Measurements from ENCODE around the gene VAPB. TPM values are rescaled to one million over a fixed set of nuclear protein-coding genes. Genes with fewer than 3 reads are reported as not detected.

The VAPB gene
- total RNA-seq, 1 experiment from 2014 or later: 65.1 TPM

DNA sequence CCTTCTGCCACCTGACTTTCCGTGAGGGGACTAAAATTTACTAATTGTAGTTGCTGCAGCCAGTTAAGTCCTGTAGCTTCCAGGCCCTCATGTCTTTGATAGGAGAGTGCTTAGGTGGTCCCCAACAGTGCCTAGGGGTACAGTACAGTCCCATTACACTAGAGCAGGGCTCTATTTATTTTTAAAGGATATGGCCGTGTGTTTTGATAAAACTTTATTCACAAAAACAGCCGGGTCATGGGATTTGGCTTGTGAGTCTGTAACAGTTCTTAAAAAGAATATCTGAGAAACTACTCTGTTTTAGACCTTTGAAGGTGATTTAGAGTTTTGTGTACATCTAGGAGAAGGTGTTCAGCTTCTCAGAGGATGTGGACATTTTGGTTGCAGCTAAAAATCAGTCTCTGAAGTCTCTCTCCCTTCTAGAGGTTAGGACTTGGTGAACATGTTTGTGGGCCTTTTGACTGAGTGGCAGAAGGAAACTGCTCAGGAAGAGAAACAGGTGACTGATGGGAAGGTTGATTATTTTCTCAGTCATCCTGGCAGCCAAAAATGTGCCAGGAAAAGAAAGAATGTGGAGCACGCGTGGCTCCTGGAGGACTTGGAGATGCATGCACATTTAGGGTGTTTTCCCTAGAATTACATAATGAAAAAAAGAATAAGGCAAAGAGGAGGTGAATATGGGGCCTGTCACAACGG, 57.4 kb downstream of the VAPB start:
- no peak for DNase-seq
- Histone ChIP-seq H3K27me3 (ENCODE audit: insufficient read depth, low read length) (no peaks in the 10 kb centered on the region), H3K23me2 (ENCODE audit: insufficient read length, low read depth, low read length, poor library complexity, severe bottlenecking) (no peaks in the 10 kb centered on the region), H3K4me2 (ENCODE audit: insufficient read depth, insufficient read length, low read length) (no peak overlapping the region), H3K56ac (ENCODE audit: insufficient read length, low read depth, low read length) (no peak overlapping the region), H4K8ac (replicated peaks; ENCODE audit: insufficient read length, low read depth, low read length) (no peak overlapping the region), H2BK15ac (ENCODE audit: low read depth, low read length) (no peak overlapping the region), H3K9me3 (ENCODE audit: control insufficient read depth, low read depth, low read length) (no peaks in the 10 kb centered on the region), H3K4ac (ENCODE audit: low read depth, low read length) (no peak overlapping the region), H3K14ac (ENCODE audit: insufficient read depth, low read length) (no peak overlapping the region), H3K23ac (ENCODE audit: insufficient read length, low read depth, low read length) (no peak overlapping the region), H3K4me1 (ENCODE audit: insufficient read depth, low read length) (0 out of 2 replicates have a peak, but pooled peaks cover 3% of the 10 kb centered on the region), H4K91ac (ENCODE audit: insufficient read length, low read depth, low read length) (no peak overlapping the region), H3K79me2 (ENCODE audit: insufficient read depth, low read length) (no peaks in the 10 kb centered on the region), H3K27ac (ENCODE audit: insufficient read length, low read depth, low read length) (no peak overlapping the region), H3K9ac (ENCODE audit: extremely low read depth, insufficient read length, low read length) (no peak overlapping the region), H2AFZ (ENCODE audit: low read length) (no peak overlapping the region), H3K18ac (ENCODE audit: insufficient read length, low read depth, low read length) (no peak overlapping the region), H4K5ac (ENCODE audit: insufficient read length, low read depth, low read length) (no peak overlapping the region), H3T11ph (ENCODE audit: low read length) (no peak overlapping the region), H2BK5ac (ENCODE audit: insufficient read length, low read length) (no peak overlapping the region), H2BK12ac (ENCODE audit: insufficient read length, low read depth, low read length) (no peak overlapping the region), H2BK20ac (ENCODE audit: low read depth, low read length, poor library complexity, severe bottlenecking) (no peak overlapping the region), H2BK120ac (ENCODE audit: low read depth, low read length, poor library complexity, severe bottlenecking) (no peak overlapping the region), H2AK5ac (ENCODE audit: insufficient read length, low read length) (no peak overlapping the region), H4K20me1 (ENCODE audit: control insufficient read depth, insufficient read depth, insufficient read length) (no peaks in the 10 kb centered on the region), H3K79me1 (ENCODE audit: insufficient read depth, low read depth, low read length, poor library complexity, severe bottlenecking) (no peaks in the 10 kb centered on the region)
- no CpG with 5 or more reads among the region's 6 CpGs for WGBS (ENCODE audit: extremely low coverage, insufficient read length, low lambda C conversion rate)
- TF ChIP-seq, protein P1, sequence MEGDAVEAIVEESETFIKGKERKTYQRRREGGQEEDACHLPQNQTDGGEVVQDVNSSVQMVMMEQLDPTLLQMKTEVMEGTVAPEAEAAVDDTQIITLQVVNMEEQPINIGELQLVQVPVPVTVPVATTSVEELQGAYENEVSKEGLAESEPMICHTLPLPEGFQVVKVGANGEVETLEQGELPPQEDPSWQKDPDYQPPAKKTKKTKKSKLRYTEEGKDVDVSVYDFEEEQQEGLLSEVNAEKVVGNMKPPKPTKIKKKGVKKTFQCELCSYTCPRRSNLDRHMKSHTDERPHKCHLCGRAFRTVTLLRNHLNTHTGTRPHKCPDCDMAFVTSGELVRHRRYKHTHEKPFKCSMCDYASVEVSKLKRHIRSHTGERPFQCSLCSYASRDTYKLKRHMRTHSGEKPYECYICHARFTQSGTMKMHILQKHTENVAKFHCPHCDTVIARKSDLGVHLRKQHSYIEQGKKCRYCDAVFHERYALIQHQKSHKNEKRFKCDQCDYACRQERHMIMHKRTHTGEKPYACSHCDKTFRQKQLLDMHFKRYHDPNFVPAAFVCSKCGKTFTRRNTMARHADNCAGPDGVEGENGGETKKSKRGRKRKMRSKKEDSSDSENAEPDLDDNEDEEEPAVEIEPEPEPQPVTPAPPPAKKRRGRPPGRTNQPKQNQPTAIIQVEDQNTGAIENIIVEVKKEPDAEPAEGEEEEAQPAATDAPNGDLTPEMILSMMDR (conservative IDR thresholded peaks at IDR 0.05): no peak
- no peaks in the 10 kb centered on the region for H3K9me3 Mint-ChIP-seq
- H3K4me1 Mint-ChIP-seq: peaks cover 23 to 33% of the 10 kb centered on the region in 2 experiments
- no peaks in the 10 kb centered on the region for H3K27me3 Mint-ChIP-seq (ENCODE audit: low read depth)
- peaks cover 8 to 36% (median 24%) of the 10 kb centered on the region in 3 experiments; a peak in 6 of 7 replicates for H3K36me3 Mint-ChIP-seq (ENCODE audit: insufficient read depth in 1 of 3, low read depth in 3 of 3)
- H3K27ac Mint-ChIP-seq: peak overlapping the region in 2 of 3 experiments; percentile 31 to 71; a peak in 4 of 7 replicates
- H3K4me3 Mint-ChIP-seq: no peak overlapping the region
